CD4-positive, alpha-beta T cell (primary cell): ENCODE results near the gene AFF3. TPM values are rescaled to one million over a fixed set of nuclear protein-coding genes. Genes with fewer than 3 reads are reported as not detected.

ENCODE experiments used
- ATAC-seq: fragments of 200-7000 bp; cut with Tn5 transposase; one replicate; pipeline ENCODE4 v1.10.0; 2022; ENCODE audit warnings: mild to moderate bottlenecking; ENCODE audit not compliant: poor library complexity
- CTCF ChIA-PET: fragments of 350-600 bp; sonication (Branson Sonifier 250); formaldehyde crosslinking; loops from one replicate; lab custom pipeline; 2021; ENCODE audit warnings: antibody characterized with exemption, inconsistent platforms; lab: Charles Lee
- POLR2A ChIA-PET: fragments of 350-600 bp; sonication (Branson Sonifier 250); formaldehyde crosslinking; loops from one replicate; lab custom pipeline; 2021; ENCODE audit warnings: antibody characterized with exemption, inconsistent platforms; lab: Charles Lee
- DNase-seq, 14 experiments: peaks; one replicate each; pipeline ENCODE4 v3.0.0-alpha.2; 2013 to 2020; ENCODE audit warnings: mixed read lengths in 2 of 14
- H3K27ac ChIP-seq, 2 donors: one replicate each; pipeline versions ENCODE4 v1.5.1 to v1.7.0; 2013; ENCODE audit warnings: low read length in 2 of 2, low read depth in 1 of 2, mild to moderate bottlenecking in 1 of 2
- H3K27me3 ChIP-seq, 2 experiments: 1 replicate in 1 of 2; 2 replicates in 1 of 2; pipeline versions ENCODE4 v1.6.1 to v1.7.0; 2013; ENCODE audit warnings: low read length in 2 of 2, control low read depth in 1 of 2, mild to moderate bottlenecking in 1 of 2, moderate library complexity in 1 of 2; ENCODE audit not compliant: insufficient read depth in 2 of 2, control insufficient read depth in 1 of 2
- H3K36me3 ChIP-seq: one replicate; pipeline ENCODE4 v1.6.1; 2013; ENCODE audit warnings: low read length, control low read depth; ENCODE audit not compliant: insufficient read depth
- H3K4me1 ChIP-seq: one replicate; pipeline ENCODE4 v1.6.1; 2013; ENCODE audit warnings: low read length, control low read depth; ENCODE audit not compliant: insufficient read depth
- H3K4me3 ChIP-seq: one replicate; pipeline ENCODE4 v1.5.1; 2013; ENCODE audit warnings: mild to moderate bottlenecking, low read length, moderate library complexity
- H3K9me3 ChIP-seq, 2 experiments: 1 replicate in 1 of 2; 2 replicates in 1 of 2; pipeline versions ENCODE4 v1.6.1 to v1.7.0; 2013; ENCODE audit warnings: low read length in 2 of 2, mild to moderate bottlenecking in 2 of 2, control low read depth in 1 of 2, moderate library complexity in 1 of 2; ENCODE audit not compliant: control insufficient read depth in 1 of 2, insufficient read depth in 1 of 2
- H3K27ac Mint-ChIP-seq: one replicate; pipeline ENCODE4 v1.8.0; 2020; ENCODE audit warnings: mixed read lengths
- H3K27me3 Mint-ChIP-seq: one replicate; pipeline ENCODE4 v1.8.0; 2021; ENCODE audit warnings: mixed read lengths
- H3K36me3 Mint-ChIP-seq: one replicate; pipeline ENCODE4 v1.8.0; 2021; ENCODE audit warnings: low read depth, mixed read lengths
- H3K4me1 Mint-ChIP-seq: one replicate; pipeline ENCODE4 v1.8.0; 2021; ENCODE audit warnings: low read depth, mixed read lengths
- H3K4me3 Mint-ChIP-seq: one replicate; pipeline ENCODE4 v1.8.0; 2020; ENCODE audit warnings: mild to moderate bottlenecking, mixed read lengths
- H3K9me3 Mint-ChIP-seq: one replicate; pipeline ENCODE4 v1.8.0; 2020; ENCODE audit warnings: mixed read lengths
- intact Hi-C, 2 experiments: fragments of 100-400 bp; cut with DNase I in 1 of 2; cut with micrococcal nuclease in 1 of 2; formaldehyde crosslinking; loops; one replicate each; pipeline versions ENCODE4 v1.15.1 to v1.9.0; 2023 to 2025; cut with DNase I, micrococcal nuclease
- total RNA-seq, 174 experiments: library from RNA in 2 of 174; stranded (reverse) in 2 of 174; gene quantifications; one replicate each; pipeline ENCODE4 v1.2.3 and lab custom pipeline; 2021 to 2026
- TF ChIP-seq, protein P1 (sequence below): fragments of 200-600 bp; IDR thresholded peaks from one replicate; pipeline ENCODE4 v1.8.0; 2022; ENCODE audit warnings: antibody characterized with exemption, mild to moderate bottlenecking

AFF3 gene
- total RNA-seq, 2 experiments from 2014 or later = 15.4 to 15.7 TPM

DNA sequence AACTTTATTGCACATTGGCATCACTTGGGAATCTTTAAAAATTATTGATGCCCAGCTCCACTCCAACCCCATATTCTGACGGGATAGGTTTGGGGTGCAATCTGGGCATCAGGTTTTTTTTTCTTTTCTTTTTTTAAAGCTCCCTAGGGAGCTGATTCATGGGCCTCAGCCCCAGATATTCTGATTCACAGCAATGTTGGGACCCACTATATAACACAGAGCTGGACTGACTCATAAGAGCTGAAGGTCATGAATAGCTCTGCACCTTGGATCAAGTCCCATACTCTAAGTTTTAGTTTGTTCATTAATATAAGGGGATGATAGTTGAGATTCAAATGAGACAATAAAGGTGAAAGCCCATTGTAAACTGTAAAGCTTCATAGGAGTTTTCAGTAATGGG, 461.4 kb downstream of the AFF3 start:
- ChIA-PET CTCF (no interaction called here), POLR2A (no interaction called here)
- Histone ChIP-seq H3K9me3 (no peaks in the 10 kb centered on the region), H3K4me3 (no peak overlapping the region), H3K27ac (no peak overlapping the region), H3K36me3 (no peaks in the 10 kb centered on the region), H3K27me3 (no peaks in the 10 kb centered on the region), H3K4me1 (no peaks in the 10 kb centered on the region)
- TF ChIP-seq, protein P1, sequence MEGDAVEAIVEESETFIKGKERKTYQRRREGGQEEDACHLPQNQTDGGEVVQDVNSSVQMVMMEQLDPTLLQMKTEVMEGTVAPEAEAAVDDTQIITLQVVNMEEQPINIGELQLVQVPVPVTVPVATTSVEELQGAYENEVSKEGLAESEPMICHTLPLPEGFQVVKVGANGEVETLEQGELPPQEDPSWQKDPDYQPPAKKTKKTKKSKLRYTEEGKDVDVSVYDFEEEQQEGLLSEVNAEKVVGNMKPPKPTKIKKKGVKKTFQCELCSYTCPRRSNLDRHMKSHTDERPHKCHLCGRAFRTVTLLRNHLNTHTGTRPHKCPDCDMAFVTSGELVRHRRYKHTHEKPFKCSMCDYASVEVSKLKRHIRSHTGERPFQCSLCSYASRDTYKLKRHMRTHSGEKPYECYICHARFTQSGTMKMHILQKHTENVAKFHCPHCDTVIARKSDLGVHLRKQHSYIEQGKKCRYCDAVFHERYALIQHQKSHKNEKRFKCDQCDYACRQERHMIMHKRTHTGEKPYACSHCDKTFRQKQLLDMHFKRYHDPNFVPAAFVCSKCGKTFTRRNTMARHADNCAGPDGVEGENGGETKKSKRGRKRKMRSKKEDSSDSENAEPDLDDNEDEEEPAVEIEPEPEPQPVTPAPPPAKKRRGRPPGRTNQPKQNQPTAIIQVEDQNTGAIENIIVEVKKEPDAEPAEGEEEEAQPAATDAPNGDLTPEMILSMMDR = no peak
- H3K4me3 Mint-ChIP-seq = no peak overlapping the region
- no peaks in the 10 kb centered on the region for H3K36me3 Mint-ChIP-seq
- DNase-seq (no peak), ATAC-seq (no peak)
- no peak overlapping the region for H3K27ac Mint-ChIP-seq
- no peaks in the 10 kb centered on the region for H3K27me3 Mint-ChIP-seq
- no peaks in the 10 kb centered on the region for H3K9me3 Mint-ChIP-seq
- intact Hi-C loops = no loop called here
- no peaks in the 10 kb centered on the region for H3K4me1 Mint-ChIP-seq

DNA sequence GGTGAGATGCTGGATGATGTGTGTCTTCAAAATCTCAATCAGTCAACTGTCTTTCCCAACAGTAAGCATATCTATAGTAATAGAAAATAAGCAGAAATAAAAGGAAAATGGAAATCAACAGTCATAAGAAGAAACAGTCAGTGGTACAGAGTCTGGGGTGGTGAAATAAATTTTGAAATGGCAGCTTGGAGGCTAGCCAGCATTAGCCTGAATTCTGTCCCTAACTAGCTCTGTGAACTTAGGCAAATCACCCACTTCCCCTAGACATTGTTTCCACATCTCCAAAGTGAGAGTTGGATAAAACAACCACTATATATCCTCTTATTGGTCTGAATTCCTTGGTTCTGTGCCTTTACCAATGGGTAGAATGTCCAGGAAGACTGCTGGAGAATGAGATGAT, 462.9 kb downstream of the AFF3 start:
- intact Hi-C loops = no loop called here

DNA sequence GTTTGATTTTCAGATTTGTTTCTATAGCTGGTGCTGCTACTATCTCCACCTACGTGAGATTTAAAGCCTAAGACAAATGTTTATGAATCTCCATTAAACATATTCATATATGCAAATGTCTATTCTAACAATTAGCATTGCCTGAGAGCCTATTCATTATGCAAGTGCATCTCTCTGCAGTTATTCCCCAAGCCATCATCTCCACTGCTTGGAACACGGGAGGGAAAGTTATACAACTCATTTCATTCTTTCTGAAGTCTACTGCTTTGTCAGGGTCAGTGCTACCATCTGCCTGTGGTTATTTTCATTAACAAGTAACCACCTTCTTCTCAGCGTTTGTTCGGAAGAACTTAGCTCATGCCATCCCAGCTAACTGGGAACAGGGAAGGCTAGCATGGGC, 463.8 kb downstream of the AFF3 start:
- H3K27me3 Mint-ChIP-seq = no peaks in the 10 kb centered on the region
- TF ChIP-seq, protein P1 = no peak
- intact Hi-C loops = no loop called here
- Histone ChIP-seq H3K27ac (no peak overlapping the region), H3K4me3 (no peak overlapping the region), H3K36me3 (no peaks in the 10 kb centered on the region), H3K9me3 (no peaks in the 10 kb centered on the region), H3K4me1 (no peaks in the 10 kb centered on the region), H3K27me3 (no peaks in the 10 kb centered on the region)
- DNase-seq (no peak), ATAC-seq (no peak)
- H3K36me3 Mint-ChIP-seq = no peaks in the 10 kb centered on the region
- CTCF ChIA-PET = no interaction called here
- H3K9me3 Mint-ChIP-seq = no peaks in the 10 kb centered on the region
- H3K4me3 Mint-ChIP-seq = no peak overlapping the region
- POLR2A ChIA-PET = no interaction called here
- no peaks in the 10 kb centered on the region for H3K4me1 Mint-ChIP-seq
- H3K27ac Mint-ChIP-seq = no peak overlapping the region

More for the DNA sequence above, 462.9 kb downstream of the AFF3 start:
- no peaks in the 10 kb centered on the region for H3K27me3 ChIP-seq
- H3K36me3 ChIP-seq = no peaks in the 10 kb centered on the region
- H3K9me3 ChIP-seq = no peaks in the 10 kb centered on the region
- POLR2A ChIA-PET = no interaction called here
- Mint-ChIP-seq H3K4me1 (no peaks in the 10 kb centered on the region), H3K27ac (no peak overlapping the region), H3K9me3 (no peaks in the 10 kb centered on the region), H3K36me3 (no peaks in the 10 kb centered on the region), H3K4me3 (no peak overlapping the region), H3K27me3 (no peaks in the 10 kb centered on the region)
- TF ChIP-seq, protein P1 = no peak
- no peak for ATAC-seq
- CTCF ChIA-PET = no interaction called here
- no peak for DNase-seq
- no peak overlapping the region for H3K4me3 ChIP-seq
- no peaks in the 10 kb centered on the region for H3K4me1 ChIP-seq
- no peak overlapping the region for H3K27ac ChIP-seq
